Brain microvascular endothelial cell (primary cell): Measurements from ENCODE around the gene ZFYVE28.

Experiments
- DNase-seq: peaks from one replicate; pipeline ENCODE4 v3.0.0-alpha.2; 2020
- H3K27ac ChIP-seq: fragments of 250-450 bp; sonication (Bioruptor Pico); 2 replicates; pipeline ENCODE4 v1.5.1; 2020; ENCODE audit warnings: mild to moderate bottlenecking, moderate library complexity
- H3K27me3 ChIP-seq: fragments of 250-450 bp; sonication (Bioruptor Pico); replicated peaks from 2 replicates; pipeline ENCODE4 v1.5.1; 2020; ENCODE audit warnings: mild to moderate bottlenecking
- H3K36me3 ChIP-seq: fragments of 250-450 bp; sonication (Bioruptor Pico); replicated peaks from 2 replicates; pipeline ENCODE4 v1.5.1; 2020; ENCODE audit warnings: mild to moderate bottlenecking
- H3K4me3 ChIP-seq: 2 replicates; pipeline ENCODE4 v1.5.1; 2011; ENCODE audit warnings: low read depth, mild to moderate bottlenecking, control low read depth, low read length, moderate library complexity
- in situ Hi-C: cut with HindIII; loops from 2 replicates; pipeline ENCODE4 v1.10.0; 2017; ENCODE audit warnings: low sequenced_read_pairs, low pct_ligation_motif_present
- TF ChIP-seq, protein P1 (sequence below): IDR thresholded peaks from 2 replicates; pipeline ENCODE4 v1.5.1; 2011; ENCODE audit warnings: low read depth, mild to moderate bottlenecking, moderate library complexity, low read length, control low read depth, inconsistent platforms; ENCODE audit errors: missing control alignments

ZFYVE28 gene

DNA sequence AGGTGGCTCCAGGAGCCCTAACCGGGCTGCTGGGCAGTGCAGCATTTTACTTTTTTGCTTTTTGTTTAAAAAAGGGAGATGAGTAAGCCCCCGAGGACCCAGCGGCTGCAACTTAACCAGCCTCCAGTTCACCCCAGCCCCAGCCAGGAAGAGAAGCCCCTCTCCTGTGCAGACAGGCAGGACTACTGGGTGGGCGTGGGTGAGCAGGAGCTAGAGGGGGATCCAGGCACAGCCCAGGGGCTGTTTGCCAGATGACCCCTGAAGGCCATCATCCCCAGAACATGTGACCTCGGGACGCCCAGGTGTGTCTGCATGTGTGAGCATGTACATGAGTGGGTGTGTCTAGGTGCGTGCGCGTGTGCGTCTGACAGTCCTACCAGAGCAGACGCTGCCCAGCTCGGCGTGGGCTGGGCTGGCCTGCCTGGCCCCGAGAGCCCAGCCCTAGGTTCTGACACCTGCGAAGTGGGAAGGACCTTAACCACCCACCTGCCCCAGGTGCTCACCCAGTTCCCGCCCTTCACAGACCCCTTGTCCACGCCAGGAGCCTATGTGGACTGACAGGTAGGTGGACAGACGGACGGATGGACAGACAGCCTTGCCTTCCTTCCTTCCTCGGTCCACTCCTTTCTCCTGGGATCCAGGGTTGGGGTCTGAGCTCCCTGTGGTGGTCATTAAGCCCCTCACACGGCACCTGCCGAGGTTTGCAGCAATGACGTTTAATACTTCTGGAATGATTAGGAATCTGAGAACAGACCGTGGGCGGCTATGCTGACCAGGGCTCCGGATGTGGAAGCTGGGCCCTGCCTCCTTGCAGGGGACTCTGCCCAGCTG lies 168.7 kb downstream of the ZFYVE28 start:
- Histone ChIP-seq H3K27me3 (no peaks in the 10 kb centered on the region), H3K4me3 (no peak overlapping the region), H3K36me3 (peaks cover 34% of the 10 kb centered on the region), H3K27ac (no peak overlapping the region)
- in situ Hi-C loops, result no loop called here
- DNase-seq, result no peak
- TF ChIP-seq, protein P1, sequence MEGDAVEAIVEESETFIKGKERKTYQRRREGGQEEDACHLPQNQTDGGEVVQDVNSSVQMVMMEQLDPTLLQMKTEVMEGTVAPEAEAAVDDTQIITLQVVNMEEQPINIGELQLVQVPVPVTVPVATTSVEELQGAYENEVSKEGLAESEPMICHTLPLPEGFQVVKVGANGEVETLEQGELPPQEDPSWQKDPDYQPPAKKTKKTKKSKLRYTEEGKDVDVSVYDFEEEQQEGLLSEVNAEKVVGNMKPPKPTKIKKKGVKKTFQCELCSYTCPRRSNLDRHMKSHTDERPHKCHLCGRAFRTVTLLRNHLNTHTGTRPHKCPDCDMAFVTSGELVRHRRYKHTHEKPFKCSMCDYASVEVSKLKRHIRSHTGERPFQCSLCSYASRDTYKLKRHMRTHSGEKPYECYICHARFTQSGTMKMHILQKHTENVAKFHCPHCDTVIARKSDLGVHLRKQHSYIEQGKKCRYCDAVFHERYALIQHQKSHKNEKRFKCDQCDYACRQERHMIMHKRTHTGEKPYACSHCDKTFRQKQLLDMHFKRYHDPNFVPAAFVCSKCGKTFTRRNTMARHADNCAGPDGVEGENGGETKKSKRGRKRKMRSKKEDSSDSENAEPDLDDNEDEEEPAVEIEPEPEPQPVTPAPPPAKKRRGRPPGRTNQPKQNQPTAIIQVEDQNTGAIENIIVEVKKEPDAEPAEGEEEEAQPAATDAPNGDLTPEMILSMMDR, result no peak

DNA sequence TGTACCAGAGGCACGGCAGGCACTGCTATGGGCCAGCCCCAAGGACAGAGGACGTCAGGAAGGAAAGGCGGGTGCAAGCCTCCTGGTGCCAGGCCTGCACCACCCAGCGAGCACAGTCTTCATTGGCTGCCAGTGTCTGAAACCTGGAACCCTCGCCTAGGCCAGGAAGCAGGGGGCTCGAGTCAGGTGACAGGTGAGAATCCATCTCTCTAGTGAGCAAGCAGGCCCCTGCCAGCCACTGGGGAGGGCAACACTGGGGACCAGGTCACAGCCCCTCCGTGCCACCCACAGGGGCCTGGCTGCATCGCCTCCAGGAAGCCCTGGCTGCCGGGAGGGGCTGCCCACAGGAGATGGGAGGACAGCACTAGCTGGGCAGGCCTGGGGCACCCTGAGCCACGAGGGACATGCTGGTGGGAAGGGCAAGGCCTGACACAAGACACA lies 169.6 kb downstream of the ZFYVE28 start:
- DNase-seq, result no peak
- Histone ChIP-seq H3K4me3 (no peak overlapping the region), H3K27ac (no peak overlapping the region), H3K27me3 (no peaks in the 10 kb centered on the region), H3K36me3 (peaks cover 31% of the 10 kb centered on the region)
- in situ Hi-C loops, result no loop called here
- TF ChIP-seq, protein P1, result no peak

DNA sequence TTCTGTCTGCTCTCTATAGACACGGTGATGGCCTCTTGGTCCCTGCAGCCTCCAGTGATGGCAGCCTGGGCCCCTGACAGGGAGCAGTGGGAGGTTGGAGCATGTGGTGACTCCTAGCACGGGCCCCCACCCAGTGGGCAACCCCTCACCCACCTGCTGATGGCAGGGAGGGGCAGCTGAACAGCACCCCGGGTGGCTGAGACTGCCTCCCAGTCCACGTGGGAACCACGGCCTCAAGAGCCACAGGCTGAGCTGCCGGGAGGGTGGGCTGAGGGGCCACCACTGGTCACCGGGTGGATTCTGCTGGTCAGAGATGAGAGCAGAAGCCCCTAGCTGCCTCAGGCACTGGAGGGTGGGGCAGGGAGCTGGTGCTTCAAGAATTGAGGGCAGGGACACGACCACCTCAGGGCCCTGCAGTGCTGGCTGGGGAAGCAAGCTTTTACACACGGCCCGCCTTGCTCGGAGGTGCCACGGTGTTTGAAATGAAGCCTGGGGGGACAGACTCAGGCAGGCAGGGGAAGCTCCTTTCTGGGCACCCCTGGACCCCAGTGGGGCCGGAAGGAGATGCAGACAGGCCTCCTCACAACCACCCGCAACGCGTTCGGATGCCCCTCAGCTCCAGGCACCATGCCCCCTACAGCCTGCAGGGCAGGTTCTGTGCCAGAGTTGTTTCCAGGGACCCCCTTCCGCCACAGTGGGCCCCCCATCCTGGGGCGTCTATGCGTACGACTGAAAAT lies 170.2 kb downstream of the ZFYVE28 start:
- DNase-seq, result no peak
- in situ Hi-C loops, result no loop called here
- Histone ChIP-seq H3K36me3 (peaks cover 25% of the 10 kb centered on the region), H3K4me3 (no peak overlapping the region), H3K27ac (no peak overlapping the region), H3K27me3 (no peaks in the 10 kb centered on the region)
- TF ChIP-seq, protein P1, result no peak

DNA sequence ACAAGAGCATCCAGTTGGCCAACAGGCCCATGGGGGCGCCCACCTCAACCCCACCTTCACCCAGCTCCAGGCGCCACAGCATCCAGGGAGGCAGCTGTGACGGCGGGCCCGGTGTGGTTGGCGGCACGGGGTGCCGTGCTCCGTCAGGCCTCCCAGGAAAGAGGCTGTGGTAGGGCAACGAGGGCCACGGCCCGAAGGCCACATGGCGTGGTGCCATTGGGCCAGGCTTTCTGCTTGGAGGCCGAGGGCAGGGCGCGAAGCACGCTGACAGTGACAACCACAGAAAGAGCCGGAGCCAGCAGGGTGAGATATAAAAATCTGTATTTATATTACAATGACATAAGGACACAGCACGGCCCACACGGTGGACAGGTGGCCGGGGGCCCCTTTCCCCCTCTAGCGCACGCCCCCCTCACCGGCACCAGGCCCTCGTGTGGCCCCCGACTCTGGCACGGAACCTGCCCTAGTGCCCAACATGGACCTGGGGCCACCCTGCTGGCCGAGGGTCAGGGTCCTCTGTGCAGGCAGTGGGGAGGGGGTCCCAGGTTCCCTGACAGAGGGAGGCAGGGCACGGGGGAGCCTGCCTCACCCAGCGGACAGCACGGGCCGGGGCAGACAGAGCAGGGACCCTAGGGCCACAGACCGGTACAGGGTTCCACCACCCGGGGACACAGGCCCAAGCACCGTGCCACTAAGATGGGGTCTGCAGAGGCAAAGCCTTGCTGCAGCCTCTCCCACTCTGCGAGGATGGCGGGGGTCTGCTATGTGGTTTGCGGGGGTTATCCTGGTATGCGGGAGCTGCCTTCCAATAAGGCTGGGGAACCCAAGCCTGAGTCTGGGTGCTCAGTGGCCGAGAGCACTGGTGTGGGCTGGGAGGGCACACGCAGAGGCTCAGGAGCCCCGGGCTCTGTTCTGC lies 171.1 kb downstream of the ZFYVE28 start:
- H3K36me3 ChIP-seq, result peaks cover 21% of the 10 kb centered on the region
- no peak overlapping the region for H3K4me3 ChIP-seq
- DNase-seq, result no peak
- H3K27me3 ChIP-seq, result no peaks in the 10 kb centered on the region
- in situ Hi-C loops, result no loop called here
- no peak overlapping the region for H3K27ac ChIP-seq
- TF ChIP-seq, protein P1, result no peak

DNA sequence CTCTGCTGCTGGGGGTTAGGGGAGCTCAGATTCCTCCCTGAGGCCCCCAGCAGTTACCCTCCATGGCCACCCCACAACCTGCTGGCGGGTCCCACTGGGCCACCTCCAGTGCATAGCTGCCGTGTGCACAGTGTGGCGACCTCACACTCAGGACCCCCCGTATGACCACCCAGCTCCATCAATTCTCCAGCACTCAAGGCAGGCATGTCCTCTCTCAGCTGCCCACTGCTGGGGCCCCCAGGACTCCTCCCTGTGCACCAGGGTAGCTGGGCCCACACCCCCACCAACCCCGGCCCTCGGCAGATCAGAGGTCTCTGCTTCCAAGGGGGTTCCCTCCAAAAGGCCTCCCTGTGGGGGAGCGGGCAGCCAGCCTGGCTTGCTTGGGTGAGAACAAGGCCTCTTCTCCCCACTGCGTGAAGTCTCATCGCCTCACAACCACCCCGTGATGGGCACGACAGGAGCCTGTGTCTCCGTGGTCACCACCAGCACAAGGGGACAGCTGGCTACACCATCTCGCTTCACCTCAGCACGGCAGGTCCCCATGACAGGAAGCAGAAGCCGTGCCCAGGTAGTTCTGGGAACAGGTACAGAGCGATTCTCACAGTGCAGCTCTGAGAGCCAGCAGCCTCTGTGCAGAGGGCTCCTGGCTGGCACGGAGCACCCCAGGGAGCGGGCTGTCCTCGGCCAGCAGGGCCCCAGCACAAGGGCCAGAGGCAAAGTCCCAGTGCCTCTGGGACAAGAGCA lies 171.9 kb downstream of the ZFYVE28 start:
- Histone ChIP-seq H3K27ac (no peak overlapping the region), H3K4me3 (no peak overlapping the region), H3K36me3 (peaks cover 21% of the 10 kb centered on the region), H3K27me3 (no peaks in the 10 kb centered on the region)
- in situ Hi-C loops, result no loop called here
- no peak for DNase-seq
- TF ChIP-seq, protein P1, result no peak
